GM23338 (cell line): ENCODE data around the gene IGFBP5. TPM values are rescaled to one million over a fixed set of nuclear protein-coding genes. Genes with fewer than 3 reads are reported as not detected.

Experiments
- CREB1 ChIP-seq: fragments of 250-450 bp; sonication (Bioruptor Pico); IDR thresholded peaks from 2 replicates; pipeline ENCODE4 v1.5.0; 2020; ENCODE audit warnings: low read depth, mild to moderate bottlenecking, moderate library complexity
- EZH2 ChIP-seq: fragments of 200-600 bp; sonication (generic); IDR thresholded peaks from one replicate; pipeline ENCODE4 v1.8.0; 2017; ENCODE audit warnings: antibody characterized with exemption, mild to moderate bottlenecking, low read depth; ENCODE audit not compliant: unreplicated experiment
- EZH2phosphoT487 ChIP-seq: fragments of 200-600 bp; sonication (generic); IDR thresholded peaks from one replicate; pipeline ENCODE4 v1.8.1; 2018; ENCODE audit warnings: antibody characterized with exemption; ENCODE audit not compliant: unreplicated experiment
- JUNB ChIP-seq: IDR thresholded peaks from one replicate; pipeline ENCODE4 v1.6.1; 2016; ENCODE audit warnings: antibody characterized with exemption; ENCODE audit not compliant: unreplicated experiment
- NANOG ChIP-seq: IDR thresholded peaks from 2 replicates; pipeline ENCODE4 v1.6.1; 2016; ENCODE audit warnings: antibody characterized with exemption, borderline replicate concordance
- ZNF114 ChIP-seq: fragments of 250-450 bp; sonication (Bioruptor Pico); IDR thresholded peaks from 2 replicates; pipeline ENCODE4 v1.5.0; 2020; ENCODE audit warnings: mild to moderate bottlenecking, moderate library complexity
- ZNF331 ChIP-seq: fragments of 250-450 bp; sonication (Bioruptor Pico); IDR thresholded peaks from 2 replicates; pipeline ENCODE4 v1.5.0; 2020; ENCODE audit warnings: low read depth, mild to moderate bottlenecking, moderate library complexity
- polyA plus RNA-seq: library from polyadenylated mRNA; unstranded; fragments of >200 nt; fragmentation: Nextera tagmentation; extraction: Ambion mirVana; gene quantifications from 2 replicates; pipeline ENCODE4 v1.2.1, GENCODE V29; 2016
- total RNA-seq: library from RNA; depleted of rRNA; stranded (reverse); fragments of >200 nt; shearing (Covaris generic); gene quantifications from 2 replicates; pipeline ENCODE4 v1.2.3, GENCODE V29; 2014
- TF ChIP-seq, protein P1 (sequence below): fragments of 250-450 bp; sonication (Bioruptor Pico); IDR thresholded peaks from 2 replicates; pipeline ENCODE4 v1.5.0; 2020; ENCODE audit warnings: mild to moderate bottlenecking, moderate library complexity
- TF ChIP-seq, protein P2 (sequence below), 2 experiments: fragments of 200-600 bp in 1 of 2; sonication (generic) in 1 of 2; conservative IDR thresholded peaks; 2 replicates each; pipeline versions ENCODE4 v1.5.1 to v1.6.1; 2016 to 2017; ENCODE audit warnings: antibody characterized with exemption in 2 of 2, low read depth in 2 of 2, mild to moderate bottlenecking in 2 of 2, moderate library complexity in 1 of 2
- TF ChIP-seq, protein P3 (sequence below): IDR thresholded peaks from one replicate; pipeline ENCODE4 v1.6.1; 2018; ENCODE audit warnings: antibody characterized with exemption; ENCODE audit not compliant: unreplicated experiment

The IGFBP5 gene
- total and polyA plus RNA-seq, 2 experiments from 2014 or later = 0.70 to 2.5 TPM

DNA sequence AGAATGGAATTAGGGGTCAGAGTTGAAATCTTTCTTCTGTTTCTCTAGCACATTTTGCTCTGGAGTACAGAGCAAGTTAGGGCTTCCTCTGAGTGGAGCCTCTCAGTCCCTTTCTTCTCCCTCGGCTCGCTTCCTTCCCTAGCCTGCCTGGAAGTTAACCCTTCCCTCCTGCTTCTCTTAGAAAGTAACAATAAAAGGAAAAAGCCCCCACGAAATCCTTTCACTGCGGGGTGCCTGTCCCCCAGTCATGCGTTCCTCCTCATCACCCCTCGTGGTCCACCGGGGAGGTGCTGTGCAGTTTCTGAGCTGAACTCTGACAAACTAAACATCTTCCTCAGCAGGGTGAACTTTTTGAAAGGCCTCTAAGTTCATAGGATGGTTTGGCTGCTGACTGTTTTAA, 60.2 kb downstream of the IGFBP5 start (continued):
- TF ChIP-seq, protein P1, sequence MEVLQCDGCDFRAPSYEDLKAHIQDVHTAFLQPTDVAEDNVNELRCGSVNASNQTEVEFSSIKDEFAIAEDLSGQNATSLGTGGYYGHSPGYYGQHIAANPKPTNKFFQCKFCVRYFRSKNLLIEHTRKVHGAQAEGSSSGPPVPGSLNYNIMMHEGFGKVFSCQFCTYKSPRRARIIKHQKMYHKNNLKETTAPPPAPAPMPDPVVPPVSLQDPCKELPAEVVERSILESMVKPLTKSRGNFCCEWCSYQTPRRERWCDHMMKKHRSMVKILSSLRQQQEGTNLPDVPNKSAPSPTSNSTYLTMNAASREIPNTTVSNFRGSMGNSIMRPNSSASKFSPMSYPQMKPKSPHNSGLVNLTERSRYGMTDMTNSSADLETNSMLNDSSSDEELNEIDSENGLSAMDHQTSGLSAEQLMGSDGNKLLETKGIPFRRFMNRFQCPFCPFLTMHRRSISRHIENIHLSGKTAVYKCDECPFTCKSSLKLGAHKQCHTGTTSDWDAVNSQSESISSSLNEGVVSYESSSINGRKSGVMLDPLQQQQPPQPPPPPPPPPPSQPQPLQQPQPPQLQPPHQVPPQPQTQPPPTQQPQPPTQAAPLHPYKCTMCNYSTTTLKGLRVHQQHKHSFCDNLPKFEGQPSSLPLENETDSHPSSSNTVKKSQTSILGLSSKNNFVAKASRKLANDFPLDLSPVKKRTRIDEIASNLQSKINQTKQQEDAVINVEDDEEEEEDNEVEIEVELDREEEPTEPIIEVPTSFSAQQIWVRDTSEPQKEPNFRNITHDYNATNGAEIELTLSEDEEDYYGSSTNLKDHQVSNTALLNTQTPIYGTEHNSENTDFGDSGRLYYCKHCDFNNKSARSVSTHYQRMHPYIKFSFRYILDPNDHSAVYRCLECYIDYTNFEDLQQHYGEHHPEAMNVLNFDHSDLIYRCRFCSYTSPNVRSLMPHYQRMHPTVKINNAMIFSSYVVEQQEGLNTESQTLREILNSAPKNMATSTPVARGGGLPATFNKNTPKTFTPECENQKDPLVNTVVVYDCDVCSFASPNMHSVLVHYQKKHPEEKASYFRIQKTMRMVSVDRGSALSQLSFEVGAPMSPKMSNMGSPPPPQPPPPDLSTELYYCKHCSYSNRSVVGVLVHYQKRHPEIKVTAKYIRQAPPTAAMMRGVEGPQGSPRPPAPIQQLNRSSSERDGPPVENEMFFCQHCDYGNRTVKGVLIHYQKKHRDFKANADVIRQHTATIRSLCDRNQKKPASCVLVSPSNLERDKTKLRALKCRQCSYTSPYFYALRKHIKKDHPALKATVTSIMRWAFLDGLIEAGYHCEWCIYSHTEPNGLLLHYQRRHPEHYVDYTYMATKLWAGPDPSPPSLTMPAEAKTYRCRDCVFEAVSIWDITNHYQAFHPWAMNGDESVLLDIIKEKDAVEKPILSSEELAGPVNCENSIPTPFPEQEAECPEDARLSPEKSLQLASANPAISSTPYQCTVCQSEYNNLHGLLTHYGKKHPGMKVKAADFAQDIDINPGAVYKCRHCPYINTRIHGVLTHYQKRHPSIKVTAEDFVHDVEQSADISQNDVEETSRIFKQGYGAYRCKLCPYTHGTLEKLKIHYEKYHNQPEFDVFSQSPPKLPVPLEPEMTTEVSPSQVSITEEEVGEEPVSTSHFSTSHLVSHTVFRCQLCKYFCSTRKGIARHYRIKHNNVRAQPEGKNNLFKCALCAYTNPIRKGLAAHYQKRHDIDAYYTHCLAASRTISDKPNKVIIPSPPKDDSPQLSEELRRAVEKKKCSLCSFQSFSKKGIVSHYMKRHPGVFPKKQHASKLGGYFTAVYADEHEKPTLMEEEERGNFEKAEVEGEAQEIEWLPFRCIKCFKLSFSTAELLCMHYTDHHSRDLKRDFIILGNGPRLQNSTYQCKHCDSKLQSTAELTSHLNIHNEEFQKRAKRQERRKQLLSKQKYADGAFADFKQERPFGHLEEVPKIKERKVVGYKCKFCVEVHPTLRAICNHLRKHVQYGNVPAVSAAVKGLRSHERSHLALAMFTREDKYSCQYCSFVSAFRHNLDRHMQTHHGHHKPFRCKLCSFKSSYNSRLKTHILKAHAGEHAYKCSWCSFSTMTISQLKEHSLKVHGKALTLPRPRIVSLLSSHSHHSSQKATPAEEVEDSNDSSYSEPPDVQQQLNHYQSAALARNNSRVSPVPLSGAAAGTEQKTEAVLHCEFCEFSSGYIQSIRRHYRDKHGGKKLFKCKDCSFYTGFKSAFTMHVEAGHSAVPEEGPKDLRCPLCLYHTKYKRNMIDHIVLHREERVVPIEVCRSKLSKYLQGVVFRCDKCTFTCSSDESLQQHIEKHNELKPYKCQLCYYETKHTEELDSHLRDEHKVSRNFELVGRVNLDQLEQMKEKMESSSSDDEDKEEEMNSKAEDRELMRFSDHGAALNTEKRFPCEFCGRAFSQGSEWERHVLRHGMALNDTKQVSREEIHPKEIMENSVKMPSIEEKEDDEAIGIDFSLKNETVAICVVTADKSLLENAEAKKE (CRISPR knock-in tag) = no peak
- TF ChIP-seq NANOG = no peak
- no peak for TF ChIP-seq EZH2phosphoT487
- TF ChIP-seq ZNF114 (CRISPR knock-in tag) = no peak
- TF ChIP-seq CREB1 (CRISPR knock-in tag) = no peak
- no peak for TF ChIP-seq EZH2
- TF ChIP-seq, protein P2, sequence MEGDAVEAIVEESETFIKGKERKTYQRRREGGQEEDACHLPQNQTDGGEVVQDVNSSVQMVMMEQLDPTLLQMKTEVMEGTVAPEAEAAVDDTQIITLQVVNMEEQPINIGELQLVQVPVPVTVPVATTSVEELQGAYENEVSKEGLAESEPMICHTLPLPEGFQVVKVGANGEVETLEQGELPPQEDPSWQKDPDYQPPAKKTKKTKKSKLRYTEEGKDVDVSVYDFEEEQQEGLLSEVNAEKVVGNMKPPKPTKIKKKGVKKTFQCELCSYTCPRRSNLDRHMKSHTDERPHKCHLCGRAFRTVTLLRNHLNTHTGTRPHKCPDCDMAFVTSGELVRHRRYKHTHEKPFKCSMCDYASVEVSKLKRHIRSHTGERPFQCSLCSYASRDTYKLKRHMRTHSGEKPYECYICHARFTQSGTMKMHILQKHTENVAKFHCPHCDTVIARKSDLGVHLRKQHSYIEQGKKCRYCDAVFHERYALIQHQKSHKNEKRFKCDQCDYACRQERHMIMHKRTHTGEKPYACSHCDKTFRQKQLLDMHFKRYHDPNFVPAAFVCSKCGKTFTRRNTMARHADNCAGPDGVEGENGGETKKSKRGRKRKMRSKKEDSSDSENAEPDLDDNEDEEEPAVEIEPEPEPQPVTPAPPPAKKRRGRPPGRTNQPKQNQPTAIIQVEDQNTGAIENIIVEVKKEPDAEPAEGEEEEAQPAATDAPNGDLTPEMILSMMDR (conservative IDR thresholded peaks at IDR 0.05; ENCODE audit: low read depth in 2 of 2) = no peak
- TF ChIP-seq, protein P3, sequence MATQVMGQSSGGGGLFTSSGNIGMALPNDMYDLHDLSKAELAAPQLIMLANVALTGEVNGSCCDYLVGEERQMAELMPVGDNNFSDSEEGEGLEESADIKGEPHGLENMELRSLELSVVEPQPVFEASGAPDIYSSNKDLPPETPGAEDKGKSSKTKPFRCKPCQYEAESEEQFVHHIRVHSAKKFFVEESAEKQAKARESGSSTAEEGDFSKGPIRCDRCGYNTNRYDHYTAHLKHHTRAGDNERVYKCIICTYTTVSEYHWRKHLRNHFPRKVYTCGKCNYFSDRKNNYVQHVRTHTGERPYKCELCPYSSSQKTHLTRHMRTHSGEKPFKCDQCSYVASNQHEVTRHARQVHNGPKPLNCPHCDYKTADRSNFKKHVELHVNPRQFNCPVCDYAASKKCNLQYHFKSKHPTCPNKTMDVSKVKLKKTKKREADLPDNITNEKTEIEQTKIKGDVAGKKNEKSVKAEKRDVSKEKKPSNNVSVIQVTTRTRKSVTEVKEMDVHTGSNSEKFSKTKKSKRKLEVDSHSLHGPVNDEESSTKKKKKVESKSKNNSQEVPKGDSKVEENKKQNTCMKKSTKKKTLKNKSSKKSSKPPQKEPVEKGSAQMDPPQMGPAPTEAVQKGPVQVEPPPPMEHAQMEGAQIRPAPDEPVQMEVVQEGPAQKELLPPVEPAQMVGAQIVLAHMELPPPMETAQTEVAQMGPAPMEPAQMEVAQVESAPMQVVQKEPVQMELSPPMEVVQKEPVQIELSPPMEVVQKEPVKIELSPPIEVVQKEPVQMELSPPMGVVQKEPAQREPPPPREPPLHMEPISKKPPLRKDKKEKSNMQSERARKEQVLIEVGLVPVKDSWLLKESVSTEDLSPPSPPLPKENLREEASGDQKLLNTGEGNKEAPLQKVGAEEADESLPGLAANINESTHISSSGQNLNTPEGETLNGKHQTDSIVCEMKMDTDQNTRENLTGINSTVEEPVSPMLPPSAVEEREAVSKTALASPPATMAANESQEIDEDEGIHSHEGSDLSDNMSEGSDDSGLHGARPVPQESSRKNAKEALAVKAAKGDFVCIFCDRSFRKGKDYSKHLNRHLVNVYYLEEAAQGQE = no peak
- TF ChIP-seq ZNF331 (CRISPR knock-in tag) = no peak
- no peak for TF ChIP-seq JUNB
